ENCODE results near the gene CCDC85B.

GRCh38 chr11:65897020-65897471, 6.6 kb downstream of the CCDC85B start:
- TF ChIP-seq, protein P1, sequence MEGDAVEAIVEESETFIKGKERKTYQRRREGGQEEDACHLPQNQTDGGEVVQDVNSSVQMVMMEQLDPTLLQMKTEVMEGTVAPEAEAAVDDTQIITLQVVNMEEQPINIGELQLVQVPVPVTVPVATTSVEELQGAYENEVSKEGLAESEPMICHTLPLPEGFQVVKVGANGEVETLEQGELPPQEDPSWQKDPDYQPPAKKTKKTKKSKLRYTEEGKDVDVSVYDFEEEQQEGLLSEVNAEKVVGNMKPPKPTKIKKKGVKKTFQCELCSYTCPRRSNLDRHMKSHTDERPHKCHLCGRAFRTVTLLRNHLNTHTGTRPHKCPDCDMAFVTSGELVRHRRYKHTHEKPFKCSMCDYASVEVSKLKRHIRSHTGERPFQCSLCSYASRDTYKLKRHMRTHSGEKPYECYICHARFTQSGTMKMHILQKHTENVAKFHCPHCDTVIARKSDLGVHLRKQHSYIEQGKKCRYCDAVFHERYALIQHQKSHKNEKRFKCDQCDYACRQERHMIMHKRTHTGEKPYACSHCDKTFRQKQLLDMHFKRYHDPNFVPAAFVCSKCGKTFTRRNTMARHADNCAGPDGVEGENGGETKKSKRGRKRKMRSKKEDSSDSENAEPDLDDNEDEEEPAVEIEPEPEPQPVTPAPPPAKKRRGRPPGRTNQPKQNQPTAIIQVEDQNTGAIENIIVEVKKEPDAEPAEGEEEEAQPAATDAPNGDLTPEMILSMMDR (IDR thresholded peaks at IDR 0.05) = no peak
- TF ChIP-seq POLR2A (IDR thresholded peaks at IDR 0.05) = no peak

Measured in right lobe of liver (tissue), 4 donors.